HFFc6 (cell line): Measurements from ENCODE around the gene WDR7. TPM values are rescaled to one million over a fixed set of nuclear protein-coding genes. Genes with fewer than 3 reads are reported as not detected.

ENCODE experiments used
- DNase-seq: peaks from one replicate; pipeline ENCODE4 v3.0.0-alpha.2; 2018
- H3K27ac Mint-ChIP-seq: 2 replicates; pipeline ENCODE4 v1.8.0; 2020; ENCODE audit warnings: mild to moderate bottlenecking, mixed read lengths
- H3K27me3 Mint-ChIP-seq: 2 replicates; pipeline ENCODE4 v1.8.0; 2021; ENCODE audit warnings: mild to moderate bottlenecking, moderate library complexity, mixed read lengths; ENCODE audit not compliant: insufficient read depth
- H3K36me3 Mint-ChIP-seq: 2 replicates; pipeline ENCODE4 v1.8.0; 2021; ENCODE audit warnings: low read depth, mixed read lengths
- H3K4me1 Mint-ChIP-seq: 2 replicates; pipeline ENCODE4 v1.8.0; 2020; ENCODE audit warnings: low read depth, mixed read lengths
- H3K4me3 Mint-ChIP-seq: 2 replicates; pipeline ENCODE4 v1.8.0; 2020; ENCODE audit warnings: mild to moderate bottlenecking, moderate library complexity, mixed read lengths
- H3K9me3 Mint-ChIP-seq: 2 replicates; pipeline ENCODE4 v1.8.0; 2020; ENCODE audit warnings: mild to moderate bottlenecking, mixed read lengths
- total RNA-seq, 6 experiments: library from RNA; stranded (reverse); fragmentation: NEBNext Ultra II Directional; extraction: Animal tissue kit (Norgen Biotek cat#: 25700); gene quantifications; 2 replicates in 1 of 6; 3 replicates in 5 of 6; pipeline ENCODE4 v1.2.3, GENCODE V29; 2021
- TF ChIP-seq, protein P1 (sequence below): fragments of 200-600 bp; sonication (generic); IDR thresholded peaks from 2 replicates; pipeline ENCODE4 v1.5.0; 2021; ENCODE audit warnings: antibody characterized with exemption, mild to moderate bottlenecking

WDR7 gene
- total RNA-seq, 6 experiments from 2014 or later: 14.0 to 19.7 (median 16.6) TPM

DNA sequence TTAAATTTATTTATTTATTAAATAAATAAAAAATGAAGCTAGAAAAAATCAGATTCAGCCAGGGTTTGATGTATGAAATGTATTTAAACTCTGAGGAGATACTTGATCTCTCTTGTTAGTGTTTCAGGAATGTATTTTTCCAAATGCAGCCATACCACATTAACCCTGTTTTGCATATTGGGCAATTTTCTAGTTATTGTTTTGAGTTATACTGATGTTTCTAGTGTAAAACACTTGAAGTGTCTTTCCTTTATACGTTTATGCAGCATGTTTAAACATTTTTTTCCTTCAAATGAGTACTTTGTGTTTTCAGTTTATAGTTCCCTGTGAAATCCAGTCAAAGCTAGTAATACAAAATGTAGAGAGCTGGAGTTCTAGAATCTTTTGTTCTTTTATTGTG lies 69.9 kb downstream of the WDR7 start:
- Mint-ChIP-seq H3K4me3 (no peak overlapping the region), H3K9me3 (no peaks in the 10 kb centered on the region), H3K36me3 (peaks cover 10% of the 10 kb centered on the region; the same call in 1 of the 2 replicates), H3K4me1 (peaks cover 13% of the 10 kb centered on the region), H3K27me3 (no peaks in the 10 kb centered on the region; the same call in 1 of the 2 replicates), H3K27ac (no peak overlapping the region)
- TF ChIP-seq, protein P1, sequence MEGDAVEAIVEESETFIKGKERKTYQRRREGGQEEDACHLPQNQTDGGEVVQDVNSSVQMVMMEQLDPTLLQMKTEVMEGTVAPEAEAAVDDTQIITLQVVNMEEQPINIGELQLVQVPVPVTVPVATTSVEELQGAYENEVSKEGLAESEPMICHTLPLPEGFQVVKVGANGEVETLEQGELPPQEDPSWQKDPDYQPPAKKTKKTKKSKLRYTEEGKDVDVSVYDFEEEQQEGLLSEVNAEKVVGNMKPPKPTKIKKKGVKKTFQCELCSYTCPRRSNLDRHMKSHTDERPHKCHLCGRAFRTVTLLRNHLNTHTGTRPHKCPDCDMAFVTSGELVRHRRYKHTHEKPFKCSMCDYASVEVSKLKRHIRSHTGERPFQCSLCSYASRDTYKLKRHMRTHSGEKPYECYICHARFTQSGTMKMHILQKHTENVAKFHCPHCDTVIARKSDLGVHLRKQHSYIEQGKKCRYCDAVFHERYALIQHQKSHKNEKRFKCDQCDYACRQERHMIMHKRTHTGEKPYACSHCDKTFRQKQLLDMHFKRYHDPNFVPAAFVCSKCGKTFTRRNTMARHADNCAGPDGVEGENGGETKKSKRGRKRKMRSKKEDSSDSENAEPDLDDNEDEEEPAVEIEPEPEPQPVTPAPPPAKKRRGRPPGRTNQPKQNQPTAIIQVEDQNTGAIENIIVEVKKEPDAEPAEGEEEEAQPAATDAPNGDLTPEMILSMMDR: no peak
- DNase-seq: no peak

DNA sequence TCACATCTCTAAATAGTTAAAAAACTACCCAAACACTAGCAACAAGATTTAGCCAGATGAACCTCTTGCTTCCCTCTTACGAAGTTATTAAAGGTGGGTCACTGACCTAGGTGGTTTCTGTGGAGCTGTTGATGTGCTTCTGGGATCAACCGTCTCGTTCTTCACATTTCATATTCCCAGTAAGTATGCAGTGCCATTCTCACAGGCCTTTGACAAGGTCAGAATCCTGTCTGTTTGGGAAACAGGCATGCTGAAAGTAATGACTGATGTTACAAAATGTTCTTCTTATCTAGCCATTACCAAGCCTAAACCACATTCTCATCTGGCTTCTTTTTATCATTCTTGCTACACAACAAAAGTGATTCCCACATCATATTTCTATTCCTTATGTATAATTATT lies 70.3 kb downstream of the WDR7 start:
- H3K4me3 Mint-ChIP-seq: no peak overlapping the region
- no peak for DNase-seq
- H3K27me3 Mint-ChIP-seq: no peaks in the 10 kb centered on the region; the same call in 1 of the 2 replicates
- H3K36me3 Mint-ChIP-seq: peaks cover 10% of the 10 kb centered on the region; the same call in 1 of the 2 replicates
- no peak overlapping the region for H3K27ac Mint-ChIP-seq
- H3K9me3 Mint-ChIP-seq: no peaks in the 10 kb centered on the region
- H3K4me1 Mint-ChIP-seq: peaks cover 13% of the 10 kb centered on the region
- TF ChIP-seq, protein P1: no peak

GRCh38 chr18:56722518-56722917 lies 71.4 kb downstream of the WDR7 start:
- DNase-seq: no peak
- TF ChIP-seq, protein P1: no peak
- Mint-ChIP-seq H3K4me1 (peaks cover 13% of the 10 kb centered on the region), H3K27me3 (no peaks in the 10 kb centered on the region), H3K36me3 (peaks cover 10% of the 10 kb centered on the region; the same call in 1 of the 2 replicates), H3K4me3 (no peak overlapping the region), H3K9me3 (no peaks in the 10 kb centered on the region), H3K27ac (no peak overlapping the region)

- Mint-ChIP-seq H3K27me3 (no peaks in the 10 kb centered on the region), H3K4me1 (peaks cover 13% of the 10 kb centered on the region), H3K4me3 (no peak overlapping the region), H3K36me3 (peaks cover 13% of the 10 kb centered on the region; the same call in 1 of the 2 replicates), H3K27ac (no peak overlapping the region), H3K9me3 (no peaks in the 10 kb centered on the region)
- TF ChIP-seq, protein P1: no peak
- DNase-seq: no peak
These were observed 71.9 kb downstream of the WDR7 start for GRCh38 chr18:56723068-56723467.

GRCh38 chr18:56723706-56724105 lies 72.5 kb downstream of the WDR7 start:
- H3K4me1 Mint-ChIP-seq: peaks cover 13% of the 10 kb centered on the region
- H3K4me3 Mint-ChIP-seq: no peak overlapping the region
- no peaks in the 10 kb centered on the region; the same call in none of the 2 replicates for H3K27me3 Mint-ChIP-seq
- TF ChIP-seq, protein P1: no peak
- DNase-seq: no peak
- H3K36me3 Mint-ChIP-seq: peaks cover 19% of the 10 kb centered on the region; the same call in 1 of the 2 replicates
- H3K9me3 Mint-ChIP-seq: no peaks in the 10 kb centered on the region
- no peak overlapping the region for H3K27ac Mint-ChIP-seq
